Stimulated activated CD4-positive, alpha-beta T cell treated with anti-CD3 and anti-CD28 coated beads, Interleukin-4, amount 100 ng/mL, for 4 hours (primary cell): ENCODE results near the gene ZNHIT1.

ENCODE experiments used
- DNase-seq, 2 experiments: peaks; one replicate each; pipeline ENCODE4 v3.0.0-alpha.2; 2020

The ZNHIT1 gene

DNA sequence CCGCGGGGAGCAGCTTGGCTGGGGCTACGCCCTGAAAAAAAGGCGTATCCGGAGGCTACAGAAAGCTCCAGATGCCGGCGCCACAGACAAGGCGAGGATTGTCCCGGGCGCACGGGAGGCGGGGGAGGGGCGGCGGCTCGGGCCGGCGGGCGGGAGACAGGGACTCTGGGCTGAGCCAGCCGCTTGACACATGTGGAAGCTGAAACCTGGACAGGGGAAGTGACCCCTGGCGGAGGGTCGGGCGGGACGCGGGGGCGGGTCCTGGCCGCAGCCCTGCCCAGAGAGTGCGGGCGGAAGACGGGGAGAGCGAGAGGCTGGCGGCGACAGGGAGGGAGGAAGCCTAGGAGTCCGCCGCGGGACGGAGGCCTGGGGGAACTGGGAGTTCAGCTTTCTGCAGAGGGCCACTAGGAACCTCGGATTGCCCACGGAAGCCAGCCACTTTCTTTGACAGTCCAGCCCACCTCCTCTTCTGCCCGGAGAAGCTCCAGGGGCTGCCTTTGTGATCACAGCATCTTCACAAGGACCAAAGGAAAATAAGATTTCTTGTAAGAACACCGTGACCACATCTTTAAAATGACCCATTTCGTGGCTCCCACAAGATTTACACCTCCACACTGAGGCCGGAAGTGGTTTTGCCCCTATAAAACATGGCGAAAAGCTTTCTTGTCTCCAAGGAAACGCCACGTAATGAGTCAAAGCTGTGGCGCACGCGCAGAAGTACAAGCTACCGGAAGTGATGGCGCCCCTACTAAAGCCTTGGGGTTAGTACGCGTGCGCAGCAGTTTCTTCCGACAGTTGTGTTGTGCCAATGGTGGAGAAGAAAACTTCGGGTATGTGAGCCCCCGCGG is at the start of gene ZNHIT1, which contains the start of gene PLOD3:
Gene ZNHIT1 (plus strand): TSS at position 778 of the 848 bp plus-strand sequence. CDS start 31 bp downstream, at position 809.
Gene PLOD3 (minus strand): TSS at position 194 of the 848 bp plus-strand sequence. CDS start 307 bp downstream, outside the sequence.
- DNase-seq = peak; percentile 92 to 94

- peak in 1 of 2 experiments; percentile 51 for DNase-seq
Observed at GRCh38 chr7:101168412-101169049, 49.4 kb upstream of the ZNHIT1 start.

DNA sequence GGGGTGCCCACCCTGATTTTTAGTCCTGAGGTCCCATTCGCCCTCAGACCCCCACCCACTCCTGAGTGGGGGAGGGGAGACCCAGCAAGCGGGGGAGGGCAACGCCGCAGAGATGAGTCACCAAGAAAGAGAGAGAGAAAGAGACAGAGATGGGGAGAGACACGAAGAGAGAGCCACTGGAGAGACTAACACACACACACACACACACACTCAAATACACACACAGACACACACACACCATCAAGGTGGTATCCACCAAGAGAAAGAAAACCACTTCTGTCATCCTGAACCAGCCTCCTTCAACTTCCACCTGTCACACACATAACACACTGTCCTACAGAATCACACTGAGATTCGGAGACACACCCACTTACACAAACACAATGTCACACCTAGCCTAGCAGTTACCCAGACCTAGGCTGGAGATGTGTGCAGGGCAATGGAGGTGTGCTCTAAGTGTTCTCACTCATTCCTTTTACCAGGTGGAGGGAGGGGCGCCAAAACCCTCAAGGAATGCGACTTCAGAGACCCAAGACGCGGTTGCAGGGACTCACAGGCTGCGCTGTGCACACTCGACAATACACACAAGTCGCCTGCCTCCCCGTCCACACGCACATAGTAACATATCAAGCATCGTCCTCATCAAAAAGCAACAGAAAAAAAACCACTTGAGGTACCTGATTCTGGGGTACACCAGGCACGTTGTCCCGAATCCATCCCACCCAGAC is 48.7 kb upstream of the ZNHIT1 start:
- peak in 1 of 2 experiments; percentile 40 for DNase-seq

DNA sequence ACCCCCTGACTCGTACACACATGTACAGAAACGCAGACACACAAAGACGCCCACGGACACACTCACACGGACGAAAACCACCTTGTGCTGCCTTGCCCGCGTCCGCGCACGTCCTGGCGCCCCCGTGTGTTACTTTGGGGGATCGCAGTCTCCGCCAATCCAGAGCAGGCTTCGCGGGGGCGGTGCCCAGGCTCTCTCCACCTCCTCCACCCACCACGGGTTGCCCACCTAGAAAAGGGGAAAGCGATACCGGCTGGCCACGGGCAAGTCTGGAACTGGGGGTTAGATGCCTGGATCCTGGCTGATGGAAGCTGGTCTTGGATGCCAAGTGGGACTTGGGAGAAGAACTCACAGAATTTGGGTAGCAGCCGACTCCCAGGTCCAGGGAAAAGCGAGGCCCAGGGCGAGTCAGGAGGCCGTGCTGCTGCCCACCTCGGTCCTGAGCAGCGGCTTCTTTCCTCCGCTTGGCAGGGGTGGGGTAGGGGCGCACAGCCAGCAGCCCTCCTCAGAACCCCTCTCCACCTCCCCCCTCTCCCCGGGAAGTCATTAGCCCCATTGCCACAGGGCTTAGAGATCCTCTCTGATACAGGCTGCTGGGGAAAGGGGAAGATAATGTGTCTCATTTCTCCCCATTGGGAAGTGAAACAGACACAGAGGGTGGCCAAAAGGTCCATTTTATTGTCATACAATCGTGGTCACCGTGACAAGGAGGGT is 48.0 kb upstream of the ZNHIT1 start:
- DNase-seq = peak; percentile 77 to 80

- peak in 1 of 2 experiments; percentile 18 for DNase-seq
Observed at GRCh38 chr7:101170617-101171441, 47.1 kb upstream of the ZNHIT1 start.

GRCh38 chr7:101171442-101171837 is 46.5 kb upstream of the ZNHIT1 start:
- DNase-seq = no peak

GRCh38 chr7:101172005-101172853 is 45.7 kb upstream of the ZNHIT1 start:
- no peak for DNase-seq

- DNase-seq = peak in 1 of 2 experiments; percentile 18
Observed at GRCh38 chr7:101172854-101173751, 44.9 kb upstream of the ZNHIT1 start.

- DNase-seq = peak; percentile 49 to 52
Observed at GRCh38 chr7:101173752-101174244, 44.2 kb upstream of the ZNHIT1 start.

DNA sequence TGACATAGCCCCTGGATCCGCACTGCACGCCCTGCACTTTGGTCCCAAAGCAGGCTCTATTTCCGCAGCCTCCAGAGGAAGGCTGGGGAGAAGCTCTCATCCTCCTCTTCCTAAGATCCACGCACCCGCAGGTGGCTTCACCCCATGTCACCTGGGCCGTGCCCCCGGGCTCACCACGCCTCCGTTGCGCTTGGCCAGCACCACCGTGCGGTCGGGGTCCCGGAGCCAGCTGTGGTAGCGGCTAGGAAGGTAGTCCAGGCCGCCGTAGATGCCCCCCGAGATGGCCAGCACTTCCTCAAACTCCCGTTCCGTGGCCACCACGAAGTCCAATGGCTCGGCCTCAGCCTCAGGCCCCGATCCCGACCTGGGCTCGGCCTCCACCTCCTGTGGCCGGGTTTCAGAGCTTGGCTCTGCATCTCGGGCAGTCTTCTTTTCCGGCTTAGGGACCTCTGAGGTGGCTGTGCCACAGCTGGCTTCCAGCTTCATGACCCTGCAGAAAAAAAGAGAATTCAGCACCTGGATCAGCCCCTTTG is 43.6 kb upstream of the ZNHIT1 start:
- DNase-seq = no peak

- no peak for DNase-seq
Observed at GRCh38 chr7:101175664-101176063, 42.3 kb upstream of the ZNHIT1 start.

- DNase-seq = no peak
Observed at GRCh38 chr7:101177644-101178043, 40.3 kb upstream of the ZNHIT1 start.

DNA sequence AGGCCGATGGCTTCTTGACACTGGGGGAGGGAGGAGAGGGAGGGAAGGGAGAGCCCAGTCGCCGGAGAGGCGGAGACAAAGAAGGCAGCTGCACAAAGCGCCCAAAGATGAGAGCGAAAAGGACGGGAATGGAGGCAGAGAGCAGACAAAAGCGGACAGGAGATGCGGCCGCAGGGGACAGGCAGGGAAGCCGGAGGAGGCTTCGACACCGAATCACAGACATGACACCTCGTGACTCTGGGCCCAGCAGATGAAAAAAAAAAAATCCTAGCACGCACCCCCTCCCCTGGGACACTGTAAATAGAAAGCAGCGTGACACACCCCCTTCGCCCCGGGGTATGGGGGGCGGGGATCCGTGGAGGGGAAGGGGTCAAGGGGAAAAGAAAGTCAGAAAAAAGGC is 38.8 kb upstream of the ZNHIT1 start:
- no peak for DNase-seq

- no peak for DNase-seq
Observed at GRCh38 chr7:101179713-101180112, 38.3 kb upstream of the ZNHIT1 start.

- DNase-seq = no peak
Observed at GRCh38 chr7:101180130-101180755, 37.7 kb upstream of the ZNHIT1 start, which contains the start of gene NAT16. Gene NAT16, minus strand, starts transcription at chr7:101180293. Its CDS starts 5,486 bp downstream, at chr7:101174807.

- no peak for DNase-seq
Observed at GRCh38 chr7:101185258-101185839, 32.6 kb upstream of the ZNHIT1 start.

DNA sequence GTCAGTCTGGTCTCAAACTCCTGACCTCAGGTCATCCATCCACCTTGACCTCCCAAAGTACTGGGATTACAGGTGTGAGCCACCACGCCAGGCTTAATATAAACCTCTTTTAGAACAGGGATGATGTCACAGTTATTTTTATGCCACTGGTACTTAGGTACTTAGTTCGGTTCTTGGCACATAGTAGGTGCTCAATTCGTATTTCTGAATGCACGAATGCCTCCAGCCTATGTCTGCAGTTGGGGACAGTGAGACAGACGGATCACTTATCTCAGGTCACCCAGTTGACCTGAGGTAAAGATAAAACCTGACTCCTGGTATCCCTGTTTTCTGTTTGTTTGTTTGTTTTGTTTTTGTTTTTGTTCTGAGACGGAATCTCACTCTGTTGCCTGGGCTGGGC is 31.8 kb upstream of the ZNHIT1 start:
- no peak for DNase-seq

DNA sequence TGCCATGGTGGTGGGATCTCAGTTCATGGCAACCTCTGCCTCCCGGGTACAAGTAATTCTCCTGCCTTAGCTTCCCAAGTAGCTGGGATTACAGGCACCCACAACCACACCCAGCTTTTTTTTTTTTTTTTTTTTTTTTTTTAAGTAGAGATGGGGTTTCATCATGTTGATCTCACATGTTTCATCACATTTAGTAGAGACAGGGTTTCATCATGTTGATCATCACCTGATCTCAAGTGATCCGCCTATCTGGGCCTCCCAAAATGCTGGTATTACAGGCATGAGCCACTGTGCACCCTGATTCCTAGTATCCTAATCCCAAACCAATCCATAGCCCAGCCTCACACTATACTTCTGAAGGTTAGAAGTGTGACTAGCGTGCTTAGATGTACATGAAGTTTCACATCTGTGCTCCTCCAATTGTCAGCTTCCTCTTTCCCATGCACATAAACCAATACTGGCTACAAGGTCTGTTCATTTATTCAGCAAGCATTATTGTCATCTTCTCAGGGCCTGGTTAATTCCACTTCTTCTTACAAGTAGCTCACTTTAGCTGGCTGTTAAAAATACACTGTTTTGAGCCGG is 31.0 kb upstream of the ZNHIT1 start:
- DNase-seq = no peak
